Cardiac fibroblast (primary cell): Measurements from ENCODE around the gene MYL1.

Source experiments
- DNase-seq, 2 donors: peaks; one replicate each; pipeline versions ENCODE4 v3.0.0 to v3.0.0-alpha.2; 2010; ENCODE audit warnings: low read depth in 2 of 2
- H3K4me3 ChIP-seq, 2 donors: replicated peaks in 1 of 2; 1 replicate in 1 of 2; 2 replicates in 1 of 2; pipeline ENCODE4 v1.5.1; 2011; ENCODE audit warnings: low read depth in 2 of 2, low read length in 2 of 2, mild to moderate bottlenecking in 2 of 2, moderate library complexity in 1 of 2
- TF ChIP-seq, protein P1 (sequence below): IDR thresholded peaks from one replicate; pipeline ENCODE4 v1.5.1; 2011; ENCODE audit warnings: low read depth, mild to moderate bottlenecking, low read length, inconsistent platforms

Gene MYL1

GRCh38 chr2:210302326-210302725, 12.6 kb downstream of the MYL1 start:
- no peak overlapping the region for H3K4me3 ChIP-seq
- TF ChIP-seq, protein P1, sequence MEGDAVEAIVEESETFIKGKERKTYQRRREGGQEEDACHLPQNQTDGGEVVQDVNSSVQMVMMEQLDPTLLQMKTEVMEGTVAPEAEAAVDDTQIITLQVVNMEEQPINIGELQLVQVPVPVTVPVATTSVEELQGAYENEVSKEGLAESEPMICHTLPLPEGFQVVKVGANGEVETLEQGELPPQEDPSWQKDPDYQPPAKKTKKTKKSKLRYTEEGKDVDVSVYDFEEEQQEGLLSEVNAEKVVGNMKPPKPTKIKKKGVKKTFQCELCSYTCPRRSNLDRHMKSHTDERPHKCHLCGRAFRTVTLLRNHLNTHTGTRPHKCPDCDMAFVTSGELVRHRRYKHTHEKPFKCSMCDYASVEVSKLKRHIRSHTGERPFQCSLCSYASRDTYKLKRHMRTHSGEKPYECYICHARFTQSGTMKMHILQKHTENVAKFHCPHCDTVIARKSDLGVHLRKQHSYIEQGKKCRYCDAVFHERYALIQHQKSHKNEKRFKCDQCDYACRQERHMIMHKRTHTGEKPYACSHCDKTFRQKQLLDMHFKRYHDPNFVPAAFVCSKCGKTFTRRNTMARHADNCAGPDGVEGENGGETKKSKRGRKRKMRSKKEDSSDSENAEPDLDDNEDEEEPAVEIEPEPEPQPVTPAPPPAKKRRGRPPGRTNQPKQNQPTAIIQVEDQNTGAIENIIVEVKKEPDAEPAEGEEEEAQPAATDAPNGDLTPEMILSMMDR, result no peak
- no peak for DNase-seq

- H3K4me3 ChIP-seq, result no peak overlapping the region
- TF ChIP-seq, protein P1, result no peak
These were observed 15.1 kb downstream of the MYL1 start for GRCh38 chr2:210299866-210300373.

GRCh38 chr2:210288408-210288807, 26.6 kb downstream of the MYL1 start:
- TF ChIP-seq, protein P1, result no peak
- no peak overlapping the region for H3K4me3 ChIP-seq
- no peak for DNase-seq

More at GRCh38 chr2:210299866-210300373, 15.1 kb downstream of the MYL1 start:
- no peak for DNase-seq

GRCh38 chr2:210287301-210287700, 27.7 kb downstream of the MYL1 start:
- TF ChIP-seq, protein P1, result no peak
- DNase-seq, result no peak

DNA sequence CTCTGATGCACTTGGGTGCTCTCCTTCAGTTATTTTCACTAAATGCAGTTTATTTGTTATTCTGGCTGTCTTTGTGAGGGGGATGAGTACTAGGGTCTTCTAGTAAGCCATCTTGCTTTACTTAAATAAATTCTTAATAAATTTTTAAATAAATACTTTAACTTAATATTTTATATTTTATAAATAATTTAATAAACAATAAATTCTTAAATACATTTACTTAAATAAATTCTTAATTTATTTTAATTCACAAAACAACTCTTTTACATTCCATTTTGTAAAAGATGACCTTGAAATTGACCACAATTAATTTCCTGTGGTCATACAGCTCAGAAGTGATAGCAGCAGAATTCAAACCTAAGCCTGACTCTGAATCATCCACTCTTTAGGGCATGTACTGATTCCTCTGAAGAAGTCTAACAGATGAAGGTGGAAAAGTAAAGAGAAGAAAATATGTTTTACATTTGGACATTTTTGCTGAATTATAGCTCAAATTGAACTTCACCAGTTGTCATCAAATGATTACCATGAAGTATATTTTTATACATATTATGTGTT, 28.8 kb downstream of the MYL1 start:
- no peak overlapping the region for H3K4me3 ChIP-seq
- DNase-seq, result no peak
- TF ChIP-seq, protein P1, result no peak

More at GRCh38 chr2:210287301-210287700, 27.7 kb downstream of the MYL1 start:
- H3K4me3 ChIP-seq, result no peak overlapping the region

- TF ChIP-seq, protein P1, result no peak
- DNase-seq, result no peak
- no peak overlapping the region for H3K4me3 ChIP-seq
These were observed 37.8 kb downstream of the MYL1 start for GRCh38 chr2:210277133-210277532.

DNA sequence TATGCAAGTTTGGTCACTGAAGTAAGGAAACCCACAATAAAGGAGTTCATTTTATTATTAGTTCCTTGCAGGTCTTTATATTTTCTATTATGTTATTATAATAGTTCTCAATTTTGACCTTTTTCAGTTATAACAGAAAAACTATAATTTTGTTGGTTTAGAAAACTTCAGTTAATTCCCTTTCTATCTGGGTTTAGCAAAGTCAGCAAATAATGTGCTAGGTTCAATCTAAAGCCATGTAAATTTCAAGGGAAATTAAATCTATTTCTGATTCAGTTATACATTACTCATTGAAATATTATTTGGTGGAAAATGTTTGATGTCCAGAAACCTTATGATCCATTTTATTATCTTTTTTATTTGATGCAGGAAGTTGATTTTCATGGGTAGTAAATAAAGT, 43.7 kb downstream of the MYL1 start:
- TF ChIP-seq, protein P1, result no peak
- H3K4me3 ChIP-seq, result no peak overlapping the region
- no peak for DNase-seq
